HG03159 (cell line): ENCODE results near the gene SOX6.

Source experiments
- ATAC-seq: cut with Tn5 transposase; IDR thresholded peaks from one replicate; pipeline ENCODE4 v1.9.1; 2021; ENCODE audit warnings: mild to moderate bottlenecking, moderate library complexity; ENCODE audit not compliant: unreplicated experiment

The SOX6 gene

GRCh38 chr11:15975742-15976141 is 380.6 kb downstream of the SOX6 start:
- no peak for ATAC-seq

- ATAC-seq, result no peak
These were observed 383.5 kb downstream of the SOX6 start for GRCh38 chr11:15972838-15973237.

- no peak for ATAC-seq
These were observed 385.2 kb downstream of the SOX6 start for GRCh38 chr11:15971215-15971546.

- no peak for ATAC-seq
These were observed 385.7 kb downstream of the SOX6 start for GRCh38 chr11:15970506-15971214.

GRCh38 chr11:15969701-15970329 is 386.5 kb downstream of the SOX6 start:
- ATAC-seq, result peak; percentile 47

GRCh38 chr11:15969281-15969680 is 387.1 kb downstream of the SOX6 start:
- peak; percentile 65 for ATAC-seq

GRCh38 chr11:15968461-15969130 is 387.8 kb downstream of the SOX6 start:
- ATAC-seq, result no peak

GRCh38 chr11:15967966-15968365 is 388.4 kb downstream of the SOX6 start:
- no peak for ATAC-seq

GRCh38 chr11:15967166-15967565 is 389.2 kb downstream of the SOX6 start:
- ATAC-seq, result no peak

- no peak for ATAC-seq
These were observed 390.6 kb downstream of the SOX6 start for GRCh38 chr11:15965562-15966250.

GRCh38 chr11:15963266-15963665 is 393.1 kb downstream of the SOX6 start:
- no peak for ATAC-seq

GRCh38 chr11:15958910-15959309 is 397.4 kb downstream of the SOX6 start:
- no peak for ATAC-seq

GRCh38 chr11:15957234-15957633 is 399.1 kb downstream of the SOX6 start:
- ATAC-seq, result no peak

- ATAC-seq, result no peak
These were observed 400.0 kb downstream of the SOX6 start for GRCh38 chr11:15956302-15956701.

GRCh38 chr11:15955595-15955994 is 400.8 kb downstream of the SOX6 start:
- ATAC-seq, result no peak

GRCh38 chr11:15947681-15948648 is 408.4 kb downstream of the SOX6 start:
- ATAC-seq, result no peak

GRCh38 chr11:15945726-15946125 is 410.6 kb downstream of the SOX6 start:
- no peak for ATAC-seq

GRCh38 chr11:15944460-15944859 is 411.9 kb downstream of the SOX6 start:
- no peak for ATAC-seq

- ATAC-seq, result no peak
These were observed 412.7 kb downstream of the SOX6 start for GRCh38 chr11:15943418-15944197.

- ATAC-seq, result no peak
These were observed 413.4 kb downstream of the SOX6 start for GRCh38 chr11:15942936-15943335.
